H9 (cell line): Measurements from ENCODE around the gene KIF5A. TPM values are rescaled to one million over a fixed set of nuclear protein-coding genes. Genes with fewer than 3 reads are reported as not detected.

Experiments
- DNase-seq: peaks from one replicate; pipeline ENCODE4 v3.0.0-alpha.2; 2017
- H2AFZ ChIP-seq: one replicate; pipeline ENCODE4 v1.6.1; 2013; ENCODE audit warnings: mild to moderate bottlenecking, low read length, control low read depth, moderate library complexity
- H2AK5ac ChIP-seq: 2 replicates; pipeline ENCODE4 v1.6.1; 2013; ENCODE audit warnings: low read length, control low read depth, mixed read lengths; ENCODE audit not compliant: insufficient read length
- H2BK120ac ChIP-seq: one replicate; pipeline ENCODE4 v1.6.1; 2013; ENCODE audit warnings: low read depth, mild to moderate bottlenecking, low read length, control low read depth, inconsistent platforms; ENCODE audit not compliant: poor library complexity, severe bottlenecking
- H2BK12ac ChIP-seq: 2 replicates; pipeline ENCODE4 v1.6.1; 2013; ENCODE audit warnings: low read length, control low read depth, mixed read lengths, low read depth; ENCODE audit not compliant: insufficient read length
- H2BK15ac ChIP-seq: 2 replicates; pipeline ENCODE4 v1.6.1; 2013; ENCODE audit warnings: low read depth, low read length, control low read depth
- H2BK20ac ChIP-seq: one replicate; pipeline ENCODE4 v1.6.1; 2013; ENCODE audit warnings: low read depth, mild to moderate bottlenecking, low read length, control low read depth, inconsistent platforms; ENCODE audit not compliant: poor library complexity, severe bottlenecking
- H2BK5ac ChIP-seq: 2 replicates; pipeline ENCODE4 v1.6.1; 2013; ENCODE audit warnings: low read length, control low read depth, mixed read lengths; ENCODE audit not compliant: insufficient read length
- H3K14ac ChIP-seq: 2 replicates; pipeline ENCODE4 v1.6.1; 2013; ENCODE audit warnings: low read length, control low read depth; ENCODE audit not compliant: insufficient read depth
- H3K18ac ChIP-seq: 2 replicates; pipeline ENCODE4 v1.6.1; 2013; ENCODE audit warnings: low read depth, mild to moderate bottlenecking, mixed read lengths, low read length, control low read depth; ENCODE audit not compliant: insufficient read length
- H3K23ac ChIP-seq: 2 replicates; pipeline ENCODE4 v1.6.1; 2013; ENCODE audit warnings: low read length, control low read depth, mixed read lengths, low read depth; ENCODE audit not compliant: insufficient read length
- H3K23me2 ChIP-seq: 2 replicates; pipeline ENCODE4 v1.6.1; 2013; ENCODE audit warnings: low read depth, mild to moderate bottlenecking, mixed read lengths, low read length, control low read depth; ENCODE audit not compliant: insufficient read length, poor library complexity, severe bottlenecking
- H3K27ac ChIP-seq: 2 replicates; pipeline ENCODE4 v1.5.1; 2013; ENCODE audit warnings: low read length, control low read depth, mixed read lengths, low read depth; ENCODE audit not compliant: insufficient read length
- H3K27me3 ChIP-seq: 2 replicates; pipeline ENCODE4 v1.6.1; 2013; ENCODE audit warnings: low read length, control low read depth, inconsistent platforms; ENCODE audit not compliant: insufficient read depth
- H3K4ac ChIP-seq: 2 replicates; pipeline ENCODE4 v1.6.1; 2013; ENCODE audit warnings: low read depth, mild to moderate bottlenecking, control low read depth, inconsistent platforms, low read length, moderate library complexity
- H3K4me1 ChIP-seq: 2 replicates; pipeline ENCODE4 v1.6.1; 2013; ENCODE audit warnings: low read length, control low read depth, inconsistent platforms; ENCODE audit not compliant: insufficient read depth
- H3K4me2 ChIP-seq: 2 replicates; pipeline ENCODE4 v1.6.1; 2013; ENCODE audit warnings: low read length, control low read depth, mixed read lengths; ENCODE audit not compliant: insufficient read length, insufficient read depth
- H3K56ac ChIP-seq: 2 replicates; pipeline ENCODE4 v1.6.1; 2013; ENCODE audit warnings: low read depth, mild to moderate bottlenecking, mixed read lengths, low read length, control low read depth; ENCODE audit not compliant: insufficient read length
- H3K79me1 ChIP-seq: 2 replicates; pipeline ENCODE4 v1.6.1; 2013; ENCODE audit warnings: low read depth, mild to moderate bottlenecking, moderate library complexity, low read length, control low read depth, inconsistent platforms; ENCODE audit not compliant: insufficient read depth, poor library complexity, severe bottlenecking
- H3K79me2 ChIP-seq: 2 replicates; pipeline ENCODE4 v1.6.1; 2013; ENCODE audit warnings: low read length, control low read depth, inconsistent platforms; ENCODE audit not compliant: insufficient read depth
- H3K9ac ChIP-seq: 2 replicates; pipeline ENCODE4 v1.6.1; 2013; ENCODE audit warnings: low read length, control low read depth, mixed read lengths; ENCODE audit not compliant: insufficient read length; ENCODE audit errors: extremely low read depth
- H3K9me3 ChIP-seq: one replicate; pipeline ENCODE4 v1.6.1; 2013; ENCODE audit warnings: low read depth, low read length, inconsistent platforms; ENCODE audit not compliant: control insufficient read depth
- H3T11ph ChIP-seq: one replicate; pipeline ENCODE4 v1.6.1; 2013; ENCODE audit warnings: mild to moderate bottlenecking, low read length, control low read depth, inconsistent platforms
- H4K20me1 ChIP-seq: one replicate; pipeline ENCODE4 v1.6.1; 2013; ENCODE audit not compliant: control insufficient read depth, insufficient read length, insufficient read depth
- H4K5ac ChIP-seq: 2 replicates; pipeline ENCODE4 v1.6.1; 2013; ENCODE audit warnings: low read depth, mild to moderate bottlenecking, mixed read lengths, low read length, control low read depth; ENCODE audit not compliant: insufficient read length
- H4K8ac ChIP-seq: replicated peaks from 2 replicates; pipeline ENCODE4 v1.6.1; 2013; ENCODE audit warnings: low read length, control low read depth, mixed read lengths, low read depth; ENCODE audit not compliant: insufficient read length
- H4K91ac ChIP-seq: 2 replicates; pipeline ENCODE4 v1.6.1; 2013; ENCODE audit warnings: low read depth, mild to moderate bottlenecking, moderate library complexity, mixed read lengths, low read length, control low read depth; ENCODE audit not compliant: insufficient read length
- H3K27ac Mint-ChIP-seq, 3 experiments: 2 replicates in 2 of 3; 3 replicates in 1 of 3; pipeline ENCODE4 v1.8.0; 2020 to 2021; ENCODE audit warnings: mixed read lengths in 3 of 3, mild to moderate bottlenecking in 1 of 3, moderate library complexity in 1 of 3
- H3K27me3 Mint-ChIP-seq: 2 replicates; pipeline ENCODE4 v1.8.0; 2021; ENCODE audit warnings: low read depth, mild to moderate bottlenecking, moderate library complexity, mixed read lengths
- H3K36me3 Mint-ChIP-seq, 3 experiments: 2 replicates in 2 of 3; 3 replicates in 1 of 3; pipeline ENCODE4 v1.8.0; 2020 to 2021; ENCODE audit warnings: low read depth in 3 of 3, mixed read lengths in 3 of 3; ENCODE audit not compliant: insufficient read depth in 1 of 3
- H3K4me1 Mint-ChIP-seq, 2 experiments: 2 replicates each; pipeline ENCODE4 v1.8.0; 2020; ENCODE audit warnings: mixed read lengths in 2 of 2
- H3K4me3 Mint-ChIP-seq, 2 experiments: 2 replicates in 1 of 2; 3 replicates in 1 of 2; pipeline ENCODE4 v1.8.0; 2020 to 2021; ENCODE audit warnings: mild to moderate bottlenecking in 2 of 2, mixed read lengths in 2 of 2, moderate library complexity in 1 of 2
- H3K9me3 Mint-ChIP-seq, 2 experiments: 2 replicates in 1 of 2; 3 replicates in 1 of 2; pipeline ENCODE4 v1.8.0; 2020; ENCODE audit warnings: mild to moderate bottlenecking in 2 of 2, mixed read lengths in 2 of 2, moderate library complexity in 1 of 2
- WGBS: extraction: QIAGEN DNeasy Blood & Tissue Kit; methylation state at CpG from one replicate; pipeline ENCODE4 v1.1.7; 2013; ENCODE audit warnings: missing lambda C conversion rate, low lambda C conversion rate, mixed read lengths; ENCODE audit not compliant: insufficient read length; ENCODE audit errors: extremely low coverage; 5-methylcytosine and 5-hydroxymethylcytosine counted together
- total RNA-seq: library from RNA; stranded (reverse); gene quantifications from 2 replicates; pipeline ENCODE4 v1.2.1, GENCODE V29; 2021
- TF ChIP-seq, protein P1 (sequence below): fragments of 200-600 bp; sonication (generic); conservative IDR thresholded peaks from 3 replicates; pipeline ENCODE4 v1.8.0; 2021; ENCODE audit warnings: antibody characterized with exemption, mild to moderate bottlenecking

Gene KIF5A
- total RNA-seq, 1 experiment from 2014 or later = 18.5 TPM

DNA sequence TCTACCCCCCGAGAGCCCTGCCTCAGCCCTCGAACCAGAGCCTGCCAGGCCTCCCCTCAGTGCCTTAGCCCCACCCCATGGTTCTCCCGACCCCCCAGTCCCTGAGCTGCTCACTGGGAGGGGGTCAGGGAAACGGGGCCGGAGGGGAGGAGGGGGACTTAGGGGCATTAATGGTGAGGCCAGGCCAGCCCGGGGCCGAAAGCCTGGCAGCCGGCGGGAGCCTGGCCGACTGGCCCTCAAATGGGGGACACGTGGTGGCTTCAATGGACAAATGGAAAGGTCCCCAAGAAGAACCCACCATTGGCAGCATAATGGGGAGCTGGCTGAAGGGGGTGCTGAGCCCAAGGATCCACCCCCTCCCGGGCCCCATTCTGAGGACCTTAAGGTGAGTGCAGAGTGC, 21.7 kb upstream of the KIF5A start:
- Mint-ChIP-seq H3K4me1 (peaks cover 14 to 32% of the 10 kb centered on the region in 2 experiments), H3K36me3 (peaks cover 26 to 74% (median 71%) of the 10 kb centered on the region in 3 experiments; a peak in 6 of 7 replicates), H3K27ac (no peak overlapping the region; a peak in 1 of 7 replicates), H3K9me3 (no peaks in the 10 kb centered on the region), H3K4me3 (no peak overlapping the region), H3K27me3 (no peaks in the 10 kb centered on the region; the same call in 1 of the 2 replicates)
- H3K27me3 ChIP-seq = no peaks in the 10 kb centered on the region
- H4K5ac ChIP-seq = no peak overlapping the region
- no peaks in the 10 kb centered on the region for H4K20me1 ChIP-seq
- no peaks in the 10 kb centered on the region for H3K9me3 ChIP-seq
- DNase-seq = no peak
- H2BK5ac ChIP-seq = no peak overlapping the region
- no CpG with 5 or more reads among the region's 12 CpGs for WGBS
- no peak overlapping the region for H2BK20ac ChIP-seq
- TF ChIP-seq, protein P1, sequence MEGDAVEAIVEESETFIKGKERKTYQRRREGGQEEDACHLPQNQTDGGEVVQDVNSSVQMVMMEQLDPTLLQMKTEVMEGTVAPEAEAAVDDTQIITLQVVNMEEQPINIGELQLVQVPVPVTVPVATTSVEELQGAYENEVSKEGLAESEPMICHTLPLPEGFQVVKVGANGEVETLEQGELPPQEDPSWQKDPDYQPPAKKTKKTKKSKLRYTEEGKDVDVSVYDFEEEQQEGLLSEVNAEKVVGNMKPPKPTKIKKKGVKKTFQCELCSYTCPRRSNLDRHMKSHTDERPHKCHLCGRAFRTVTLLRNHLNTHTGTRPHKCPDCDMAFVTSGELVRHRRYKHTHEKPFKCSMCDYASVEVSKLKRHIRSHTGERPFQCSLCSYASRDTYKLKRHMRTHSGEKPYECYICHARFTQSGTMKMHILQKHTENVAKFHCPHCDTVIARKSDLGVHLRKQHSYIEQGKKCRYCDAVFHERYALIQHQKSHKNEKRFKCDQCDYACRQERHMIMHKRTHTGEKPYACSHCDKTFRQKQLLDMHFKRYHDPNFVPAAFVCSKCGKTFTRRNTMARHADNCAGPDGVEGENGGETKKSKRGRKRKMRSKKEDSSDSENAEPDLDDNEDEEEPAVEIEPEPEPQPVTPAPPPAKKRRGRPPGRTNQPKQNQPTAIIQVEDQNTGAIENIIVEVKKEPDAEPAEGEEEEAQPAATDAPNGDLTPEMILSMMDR = no peak
- no peak overlapping the region for H3K56ac ChIP-seq
- H3K4me2 ChIP-seq = no peak overlapping the region
- no peak overlapping the region for H3T11ph ChIP-seq
- H3K9ac ChIP-seq = no peak overlapping the region
- no peak overlapping the region for H3K4ac ChIP-seq
- H2BK15ac ChIP-seq = no peak overlapping the region
- H3K23me2 ChIP-seq = peaks cover 5% of the 10 kb centered on the region
- H2BK12ac ChIP-seq = no peak overlapping the region
- no peaks in the 10 kb centered on the region; the same call in 1 of the 2 replicates for H3K4me1 ChIP-seq
- no peak overlapping the region for H2BK120ac ChIP-seq
- H4K8ac ChIP-seq = no peak overlapping the region
- H4K91ac ChIP-seq = no peak overlapping the region
- no peak overlapping the region for H3K27ac ChIP-seq
- no peak overlapping the region for H3K14ac ChIP-seq
- H3K18ac ChIP-seq = no peak overlapping the region
- no peaks in the 10 kb centered on the region for H3K79me1 ChIP-seq
- H3K23ac ChIP-seq = no peak overlapping the region
- no peak overlapping the region for H2AK5ac ChIP-seq
- no peaks in the 10 kb centered on the region for H3K79me2 ChIP-seq
- H2AFZ ChIP-seq = no peak overlapping the region
